ENCODE data around the gene HES6. TPM values are rescaled to one million over a fixed set of nuclear protein-coding genes. Genes with fewer than 3 reads are reported as not detected.

Gene HES6
- total RNA-seq, 1 donor from 2014 or later = 5.0 TPM

GRCh38 chr2:238233625-238234024 is 6.2 kb downstream of the HES6 start:
- peaks cover 14% of the 10 kb centered on the region for H3K4me1 Mint-ChIP-seq (ENCODE audit: unreplicated experiment)
- H3K36me3 Mint-ChIP-seq (ENCODE audit: low read depth, unreplicated experiment) = peaks cover 11% of the 10 kb centered on the region
- no peaks in the 10 kb centered on the region for H3K9me3 Mint-ChIP-seq (ENCODE audit: unreplicated experiment)
- no peak overlapping the region for H3K27ac Mint-ChIP-seq (ENCODE audit: unreplicated experiment)
- peaks cover 27% of the 10 kb centered on the region for H3K27me3 Mint-ChIP-seq (ENCODE audit: unreplicated experiment)
- TF ChIP-seq CTCF (IDR thresholded peaks at IDR 0.05; ENCODE audit: unreplicated experiment) = no peak
- no peak overlapping the region for H3K4me3 Mint-ChIP-seq (ENCODE audit: unreplicated experiment)
- DNase-seq (ENCODE audit: low spot score) = no peak

GRCh38 chr2:238231809-238232208 is 8.0 kb downstream of the HES6 start:
- H3K4me1 Mint-ChIP-seq (ENCODE audit: unreplicated experiment) = peaks cover 20% of the 10 kb centered on the region
- no peak for DNase-seq (ENCODE audit: low spot score)
- peaks cover 17% of the 10 kb centered on the region for H3K27me3 Mint-ChIP-seq (ENCODE audit: unreplicated experiment)
- H3K36me3 Mint-ChIP-seq (ENCODE audit: low read depth, unreplicated experiment) = peaks cover 11% of the 10 kb centered on the region
- no peak overlapping the region for H3K27ac Mint-ChIP-seq (ENCODE audit: unreplicated experiment)
- no peaks in the 10 kb centered on the region for H3K9me3 Mint-ChIP-seq (ENCODE audit: unreplicated experiment)
- TF ChIP-seq CTCF (IDR thresholded peaks at IDR 0.05; ENCODE audit: unreplicated experiment) = no peak
- peak overlapping the region; percentile 84 for H3K4me3 Mint-ChIP-seq (ENCODE audit: unreplicated experiment)

- Mint-ChIP-seq H3K4me3 (ENCODE audit: unreplicated experiment) (peak overlapping the region; percentile 84), H3K27ac (ENCODE audit: unreplicated experiment) (no peak overlapping the region), H3K9me3 (ENCODE audit: unreplicated experiment) (no peaks in the 10 kb centered on the region), H3K4me1 (ENCODE audit: unreplicated experiment) (peaks cover 22% of the 10 kb centered on the region), H3K36me3 (ENCODE audit: low read depth, unreplicated experiment) (peaks cover 11% of the 10 kb centered on the region), H3K27me3 (ENCODE audit: unreplicated experiment) (peaks cover 18% of the 10 kb centered on the region)
- no peak for TF ChIP-seq CTCF (IDR thresholded peaks at IDR 0.05; ENCODE audit: unreplicated experiment)
- DNase-seq (ENCODE audit: low spot score) = peak; percentile 78
Measured at GRCh38 chr2:238231251-238231793, 8.5 kb downstream of the HES6 start.

DNA sequence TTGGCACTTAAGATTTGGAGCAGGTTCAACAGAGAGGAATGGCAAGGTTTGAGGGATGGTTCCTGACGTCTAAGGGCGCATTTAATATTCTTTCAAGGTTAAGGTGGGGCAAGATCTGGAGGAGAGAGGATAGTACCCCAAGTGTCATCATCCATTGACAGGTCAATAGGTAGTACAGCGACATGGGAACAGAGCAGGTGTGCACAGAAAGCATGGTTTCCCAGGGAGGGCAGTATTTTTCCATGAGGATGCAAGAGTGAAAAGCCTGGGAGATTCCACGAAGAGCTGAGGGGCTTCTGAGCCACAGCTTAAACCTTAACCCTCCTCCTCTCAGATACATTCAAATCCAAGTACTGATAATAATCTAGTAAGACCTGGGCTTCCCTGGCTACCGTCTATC is 9.1 kb downstream of the HES6 start:
- peaks cover 22% of the 10 kb centered on the region for H3K4me1 Mint-ChIP-seq (ENCODE audit: unreplicated experiment)
- H3K27ac Mint-ChIP-seq (ENCODE audit: unreplicated experiment) = no peak overlapping the region
- no peak for DNase-seq (ENCODE audit: low spot score)
- peaks cover 16% of the 10 kb centered on the region for H3K27me3 Mint-ChIP-seq (ENCODE audit: unreplicated experiment)
- H3K9me3 Mint-ChIP-seq (ENCODE audit: unreplicated experiment) = no peaks in the 10 kb centered on the region
- no peak for TF ChIP-seq CTCF (IDR thresholded peaks at IDR 0.05; ENCODE audit: unreplicated experiment)
- H3K4me3 Mint-ChIP-seq (ENCODE audit: unreplicated experiment) = peak overlapping the region; percentile 80
- peaks cover 6% of the 10 kb centered on the region for H3K36me3 Mint-ChIP-seq (ENCODE audit: low read depth, unreplicated experiment)

DNA sequence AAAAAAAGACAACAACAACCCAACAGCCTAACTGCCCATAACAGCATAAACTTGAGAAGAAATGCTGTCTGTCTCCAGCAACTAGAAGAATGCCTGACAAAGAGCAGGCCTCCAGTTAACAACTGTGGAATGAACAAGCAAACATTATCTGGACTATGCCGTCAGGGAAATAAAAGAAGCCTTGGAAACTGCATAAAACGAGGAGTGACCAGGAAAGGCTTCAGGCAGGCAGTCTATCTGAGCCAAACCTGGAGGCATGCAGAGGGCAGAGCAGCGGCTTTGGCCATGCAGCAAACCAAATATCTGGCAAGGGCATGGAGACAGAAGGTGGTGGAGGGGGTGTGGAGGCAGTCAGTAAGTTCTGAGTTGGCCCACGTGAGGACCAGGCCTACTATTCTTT is 11.1 kb downstream of the HES6 start:
- Mint-ChIP-seq H3K27ac (ENCODE audit: unreplicated experiment) (no peak overlapping the region), H3K27me3 (ENCODE audit: unreplicated experiment) (peaks cover 10% of the 10 kb centered on the region), H3K4me1 (ENCODE audit: unreplicated experiment) (peaks cover 22% of the 10 kb centered on the region), H3K36me3 (ENCODE audit: low read depth, unreplicated experiment) (peaks cover 3% of the 10 kb centered on the region), H3K9me3 (ENCODE audit: unreplicated experiment) (no peaks in the 10 kb centered on the region), H3K4me3 (ENCODE audit: unreplicated experiment) (no peak overlapping the region)
- DNase-seq (ENCODE audit: low spot score) = no peak
- no peak for TF ChIP-seq CTCF (IDR thresholded peaks at IDR 0.05; ENCODE audit: unreplicated experiment)
